ENCODE results near the gene DNAH17.

DNA sequence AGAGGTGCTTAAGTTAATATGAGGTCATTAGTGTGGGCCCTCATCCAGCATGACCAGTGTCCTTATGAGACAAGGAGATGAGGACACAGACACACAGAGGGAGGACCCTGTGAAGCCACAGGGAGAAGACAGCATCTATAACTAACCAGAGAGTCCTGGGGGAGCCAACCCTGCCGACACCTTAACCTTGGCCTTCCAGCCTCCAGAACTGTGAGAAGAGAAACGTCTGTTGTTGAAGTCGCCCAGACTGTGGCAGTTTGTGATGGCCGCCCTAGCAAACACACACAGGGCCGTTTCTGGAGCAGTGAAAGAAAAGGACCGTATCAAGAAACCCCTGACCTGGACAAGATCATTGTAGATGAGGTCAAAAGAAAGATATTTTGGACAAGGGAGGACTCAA lies 26.7 kb downstream of the DNAH17 start:
- no peak for TF ChIP-seq POLR2A (IDR thresholded peaks at IDR 0.05)
- TF ChIP-seq, protein P1, sequence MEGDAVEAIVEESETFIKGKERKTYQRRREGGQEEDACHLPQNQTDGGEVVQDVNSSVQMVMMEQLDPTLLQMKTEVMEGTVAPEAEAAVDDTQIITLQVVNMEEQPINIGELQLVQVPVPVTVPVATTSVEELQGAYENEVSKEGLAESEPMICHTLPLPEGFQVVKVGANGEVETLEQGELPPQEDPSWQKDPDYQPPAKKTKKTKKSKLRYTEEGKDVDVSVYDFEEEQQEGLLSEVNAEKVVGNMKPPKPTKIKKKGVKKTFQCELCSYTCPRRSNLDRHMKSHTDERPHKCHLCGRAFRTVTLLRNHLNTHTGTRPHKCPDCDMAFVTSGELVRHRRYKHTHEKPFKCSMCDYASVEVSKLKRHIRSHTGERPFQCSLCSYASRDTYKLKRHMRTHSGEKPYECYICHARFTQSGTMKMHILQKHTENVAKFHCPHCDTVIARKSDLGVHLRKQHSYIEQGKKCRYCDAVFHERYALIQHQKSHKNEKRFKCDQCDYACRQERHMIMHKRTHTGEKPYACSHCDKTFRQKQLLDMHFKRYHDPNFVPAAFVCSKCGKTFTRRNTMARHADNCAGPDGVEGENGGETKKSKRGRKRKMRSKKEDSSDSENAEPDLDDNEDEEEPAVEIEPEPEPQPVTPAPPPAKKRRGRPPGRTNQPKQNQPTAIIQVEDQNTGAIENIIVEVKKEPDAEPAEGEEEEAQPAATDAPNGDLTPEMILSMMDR (IDR thresholded peaks at IDR 0.05): no peak

All from lower leg skin (tissue), 3 donors.